ENCODE measurements around the gene IFITM1. TPM values are rescaled to one million over a fixed set of nuclear protein-coding genes. Genes with fewer than 3 reads are reported as not detected.
A peak's percentile ranks its signal among the peaks of the same experiment; 100 is the strongest.

Gene IFITM1
- total and polyA plus RNA-seq, 9 of the 15 experiments (the other 6 are each of a cell fraction or from before 2014, with no cell fraction given): 691 to 5,579 (median 974) TPM

DNA sequence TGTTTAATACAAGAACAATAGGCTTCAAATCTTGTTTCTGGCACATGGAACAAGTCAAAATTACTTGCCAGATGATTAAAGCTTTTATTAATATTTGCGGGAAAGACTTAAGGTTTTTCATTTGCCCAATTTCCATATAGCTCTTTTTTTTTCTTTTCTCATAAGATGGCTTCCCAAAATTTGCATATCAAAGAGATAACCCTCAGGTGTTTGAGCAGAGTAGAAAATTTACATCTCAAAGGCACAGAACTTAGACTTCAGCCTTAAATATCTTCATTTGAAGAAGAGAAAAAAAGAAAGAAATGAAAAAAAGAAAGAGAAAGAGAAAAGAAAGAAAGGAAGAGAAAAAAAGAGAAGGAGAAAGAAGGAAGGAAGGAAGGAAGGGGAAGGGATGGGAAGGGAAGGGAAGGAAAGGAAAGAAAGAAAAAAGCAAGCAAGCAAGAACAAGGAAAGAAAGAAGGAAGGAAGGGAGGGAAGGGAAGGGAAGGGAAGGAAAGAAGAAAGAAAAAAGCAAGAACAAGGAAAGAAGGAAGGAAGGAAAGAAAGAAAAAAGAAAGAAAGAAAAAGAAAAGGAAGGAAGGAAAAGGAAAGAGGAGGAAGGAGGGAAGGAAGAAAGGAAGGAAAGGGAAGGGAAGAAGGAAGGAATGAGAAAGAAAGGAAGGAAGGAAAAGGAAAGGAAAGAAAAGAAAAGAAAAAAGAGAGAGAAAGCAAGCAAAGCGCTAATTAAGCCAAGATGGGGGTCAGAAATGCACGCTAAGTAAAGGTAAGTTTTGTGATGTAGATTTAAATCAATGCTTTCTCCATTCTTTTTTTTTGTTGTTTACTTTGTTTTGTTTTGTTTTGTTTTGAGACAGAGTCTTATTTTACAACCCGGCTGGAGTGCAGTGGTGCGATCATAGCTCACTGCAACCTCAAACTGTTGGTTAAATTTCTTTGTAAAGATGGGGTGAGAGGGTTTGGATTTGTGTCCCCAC, 27.0 kb downstream of the IFITM1 start (continued):
- TF ChIP-seq, protein P1, sequence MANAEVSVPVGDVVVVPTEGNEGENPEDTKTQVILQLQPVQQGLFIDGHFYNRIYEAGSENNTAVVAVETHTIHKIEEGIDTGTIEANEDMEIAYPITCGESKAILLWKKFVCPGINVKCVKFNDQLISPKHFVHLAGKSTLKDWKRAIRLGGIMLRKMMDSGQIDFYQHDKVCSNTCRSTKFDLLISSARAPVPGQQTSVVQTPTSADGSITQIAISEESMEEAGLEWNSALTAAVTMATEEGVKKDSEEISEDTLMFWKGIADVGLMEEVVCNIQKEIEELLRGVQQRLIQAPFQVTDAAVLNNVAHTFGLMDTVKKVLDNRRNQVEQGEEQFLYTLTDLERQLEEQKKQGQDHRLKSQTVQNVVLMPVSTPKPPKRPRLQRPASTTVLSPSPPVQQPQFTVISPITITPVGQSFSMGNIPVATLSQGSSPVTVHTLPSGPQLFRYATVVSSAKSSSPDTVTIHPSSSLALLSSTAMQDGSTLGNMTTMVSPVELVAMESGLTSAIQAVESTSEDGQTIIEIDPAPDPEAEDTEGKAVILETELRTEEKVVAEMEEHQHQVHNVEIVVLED (CRISPR knock-in tag; IDR thresholded peaks at IDR 0.05): no peak
- TF ChIP-seq, protein P2, sequence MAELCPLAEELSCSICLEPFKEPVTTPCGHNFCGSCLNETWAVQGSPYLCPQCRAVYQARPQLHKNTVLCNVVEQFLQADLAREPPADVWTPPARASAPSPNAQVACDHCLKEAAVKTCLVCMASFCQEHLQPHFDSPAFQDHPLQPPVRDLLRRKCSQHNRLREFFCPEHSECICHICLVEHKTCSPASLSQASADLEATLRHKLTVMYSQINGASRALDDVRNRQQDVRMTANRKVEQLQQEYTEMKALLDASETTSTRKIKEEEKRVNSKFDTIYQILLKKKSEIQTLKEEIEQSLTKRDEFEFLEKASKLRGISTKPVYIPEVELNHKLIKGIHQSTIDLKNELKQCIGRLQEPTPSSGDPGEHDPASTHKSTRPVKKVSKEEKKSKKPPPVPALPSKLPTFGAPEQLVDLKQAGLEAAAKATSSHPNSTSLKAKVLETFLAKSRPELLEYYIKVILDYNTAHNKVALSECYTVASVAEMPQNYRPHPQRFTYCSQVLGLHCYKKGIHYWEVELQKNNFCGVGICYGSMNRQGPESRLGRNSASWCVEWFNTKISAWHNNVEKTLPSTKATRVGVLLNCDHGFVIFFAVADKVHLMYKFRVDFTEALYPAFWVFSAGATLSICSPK (IDR thresholded peaks at IDR 0.05; ENCODE audit: borderline replicate concordance): peak; percentile 95
- TF ChIP-seq, protein P3, sequence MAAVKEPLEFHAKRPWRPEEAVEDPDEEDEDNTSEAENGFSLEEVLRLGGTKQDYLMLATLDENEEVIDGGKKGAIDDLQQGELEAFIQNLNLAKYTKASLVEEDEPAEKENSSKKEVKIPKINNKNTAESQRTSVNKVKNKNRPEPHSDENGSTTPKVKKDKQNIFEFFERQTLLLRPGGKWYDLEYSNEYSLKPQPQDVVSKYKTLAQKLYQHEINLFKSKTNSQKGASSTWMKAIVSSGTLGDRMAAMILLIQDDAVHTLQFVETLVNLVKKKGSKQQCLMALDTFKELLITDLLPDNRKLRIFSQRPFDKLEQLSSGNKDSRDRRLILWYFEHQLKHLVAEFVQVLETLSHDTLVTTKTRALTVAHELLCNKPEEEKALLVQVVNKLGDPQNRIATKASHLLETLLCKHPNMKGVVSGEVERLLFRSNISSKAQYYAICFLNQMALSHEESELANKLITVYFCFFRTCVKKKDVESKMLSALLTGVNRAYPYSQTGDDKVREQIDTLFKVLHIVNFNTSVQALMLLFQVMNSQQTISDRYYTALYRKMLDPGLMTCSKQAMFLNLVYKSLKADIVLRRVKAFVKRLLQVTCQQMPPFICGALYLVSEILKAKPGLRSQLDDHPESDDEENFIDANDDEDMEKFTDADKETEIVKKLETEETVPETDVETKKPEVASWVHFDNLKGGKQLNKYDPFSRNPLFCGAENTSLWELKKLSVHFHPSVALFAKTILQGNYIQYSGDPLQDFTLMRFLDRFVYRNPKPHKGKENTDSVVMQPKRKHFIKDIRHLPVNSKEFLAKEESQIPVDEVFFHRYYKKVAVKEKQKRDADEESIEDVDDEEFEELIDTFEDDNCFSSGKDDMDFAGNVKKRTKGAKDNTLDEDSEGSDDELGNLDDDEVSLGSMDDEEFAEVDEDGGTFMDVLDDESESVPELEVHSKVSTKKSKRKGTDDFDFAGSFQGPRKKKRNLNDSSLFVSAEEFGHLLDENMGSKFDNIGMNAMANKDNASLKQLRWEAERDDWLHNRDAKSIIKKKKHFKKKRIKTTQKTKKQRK (IDR thresholded peaks at IDR 0.05; ENCODE audit: borderline replicate concordance, low read depth, low read length): no peak
- TF ChIP-seq RBM17 (IDR thresholded peaks at IDR 0.05; ENCODE audit: borderline replicate concordance, low read depth, low read length) (0 out of 2 replicates have a peak, but pooled peaks have one; percentile 29), ARID2 (IDR thresholded peaks at IDR 0.05) (no peak), THRAP3 (IDR thresholded peaks at IDR 0.05; ENCODE audit: borderline replicate concordance) (peak; percentile 88), TOE1 (IDR thresholded peaks at IDR 0.05; ENCODE audit: borderline replicate concordance) (peak; percentile 54; the same call in 1 of the 2 replicates), TOE1 (CRISPR knock-in tag; IDR thresholded peaks at IDR 0.05; ENCODE audit: borderline replicate concordance, low read depth) (no peak), CHD1 (IDR thresholded peaks at IDR 0.05; ENCODE audit: low read length) (no peak), TCF7 (IDR thresholded peaks at IDR 0.05; ENCODE audit: borderline replicate concordance) (no peak), CBX1 (IDR thresholded peaks at IDR 0.05; ENCODE audit: low read depth) (no peak), FOXJ3 (CRISPR knock-in tag; IDR thresholded peaks at IDR 0.05) (no peak)
- TF ChIP-seq, protein P4, sequence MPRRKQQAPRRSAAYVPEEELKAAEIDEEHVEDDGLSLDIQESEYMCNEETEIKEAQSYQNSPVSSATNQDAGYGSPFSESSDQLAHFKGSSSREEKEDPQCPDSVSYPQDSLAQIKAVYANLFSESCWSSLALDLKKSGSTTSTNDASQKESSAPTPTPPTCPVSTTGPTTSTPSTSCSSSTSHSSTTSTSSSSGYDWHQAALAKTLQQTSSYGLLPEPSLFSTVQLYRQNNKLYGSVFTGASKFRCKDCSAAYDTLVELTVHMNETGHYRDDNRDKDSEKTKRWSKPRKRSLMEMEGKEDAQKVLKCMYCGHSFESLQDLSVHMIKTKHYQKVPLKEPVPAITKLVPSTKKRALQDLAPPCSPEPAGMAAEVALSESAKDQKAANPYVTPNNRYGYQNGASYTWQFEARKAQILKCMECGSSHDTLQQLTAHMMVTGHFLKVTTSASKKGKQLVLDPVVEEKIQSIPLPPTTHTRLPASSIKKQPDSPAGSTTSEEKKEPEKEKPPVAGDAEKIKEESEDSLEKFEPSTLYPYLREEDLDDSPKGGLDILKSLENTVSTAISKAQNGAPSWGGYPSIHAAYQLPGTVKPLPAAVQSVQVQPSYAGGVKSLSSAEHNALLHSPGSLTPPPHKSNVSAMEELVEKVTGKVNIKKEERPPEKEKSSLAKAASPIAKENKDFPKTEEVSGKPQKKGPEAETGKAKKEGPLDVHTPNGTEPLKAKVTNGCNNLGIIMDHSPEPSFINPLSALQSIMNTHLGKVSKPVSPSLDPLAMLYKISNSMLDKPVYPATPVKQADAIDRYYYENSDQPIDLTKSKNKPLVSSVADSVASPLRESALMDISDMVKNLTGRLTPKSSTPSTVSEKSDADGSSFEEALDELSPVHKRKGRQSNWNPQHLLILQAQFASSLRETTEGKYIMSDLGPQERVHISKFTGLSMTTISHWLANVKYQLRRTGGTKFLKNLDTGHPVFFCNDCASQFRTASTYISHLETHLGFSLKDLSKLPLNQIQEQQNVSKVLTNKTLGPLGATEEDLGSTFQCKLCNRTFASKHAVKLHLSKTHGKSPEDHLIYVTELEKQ (CRISPR knock-in tag; IDR thresholded peaks at IDR 0.05): no peak
- TF ChIP-seq, protein P5, sequence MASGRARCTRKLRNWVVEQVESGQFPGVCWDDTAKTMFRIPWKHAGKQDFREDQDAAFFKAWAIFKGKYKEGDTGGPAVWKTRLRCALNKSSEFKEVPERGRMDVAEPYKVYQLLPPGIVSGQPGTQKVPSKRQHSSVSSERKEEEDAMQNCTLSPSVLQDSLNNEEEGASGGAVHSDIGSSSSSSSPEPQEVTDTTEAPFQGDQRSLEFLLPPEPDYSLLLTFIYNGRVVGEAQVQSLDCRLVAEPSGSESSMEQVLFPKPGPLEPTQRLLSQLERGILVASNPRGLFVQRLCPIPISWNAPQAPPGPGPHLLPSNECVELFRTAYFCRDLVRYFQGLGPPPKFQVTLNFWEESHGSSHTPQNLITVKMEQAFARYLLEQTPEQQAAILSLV (tag; IDR thresholded peaks at IDR 0.05): no peak

All from K562 (cell line).